Bronchus fibroblast of lung (primary cell): ENCODE data around the gene GNG12. TPM values are rescaled to one million over a fixed set of nuclear protein-coding genes. Genes with fewer than 3 reads are reported as not detected.

ENCODE experiments used
- total RNA-seq: library from RNA; depleted of rRNA; stranded (reverse); fragments of >200 nt; gene quantifications from 2 replicates; pipeline ENCODE4 v1.2.3, GENCODE V29; 2015

GNG12 gene
- total RNA-seq: 72.4 and 85.6 TPM in 2 replicates

GRCh38 chr1:67832737-67833601 lies at the start of gene GNG12:
GNG12 (minus strand) TSS chr1:67833467; CDS start chr1:67707686, 125,781 bp downstream.

GRCh38 chr1:67685067-67685557 lies 148.2 kb downstream of the GNG12 start, which contains the start of gene GADD45A:
GADD45A (plus strand) TSS chr1:67685201; CDS start chr1:67685495, 294 bp downstream.

Other genes starting within 250 kb of the GNG12 start
- 70.9 and 72.4 TPM in 2 replicates for gene GADD45A, start 148.3 kb downstream of the GNG12 start, total RNA-seq
- gene DIRAS3, start 217.2 kb upstream of the GNG12 start, total RNA-seq: 3.0 and 3.2 TPM in 2 replicates